HepG2 (cell line): ENCODE measurements around the gene ANKRD65. TPM values are rescaled to one million over a fixed set of nuclear protein-coding genes. Genes with fewer than 3 reads are reported as not detected.

Experiments
- ATF4 ChIP-seq, 2 experiments: fragments of 450-650 bp in 1 of 2; sonication (generic) in 1 of 2; formaldehyde crosslinking; IDR thresholded peaks; 2 replicates each; pipeline versions ENCODE4 v1.5.0 to v1.8.0; 2020 to 2022; ENCODE audit warnings: mild to moderate bottlenecking in 1 of 2, missing genetic modification reagents in 1 of 2
- ELF4 ChIP-seq: sonication (generic); formaldehyde crosslinking; IDR thresholded peaks from 2 replicates; pipeline ENCODE4 v1.5.0; 2020; ENCODE audit warnings: missing genetic modification reagents, mild to moderate bottlenecking, moderate library complexity, borderline replicate concordance
- FLYWCH1 ChIP-seq: sonication (generic); formaldehyde crosslinking; IDR thresholded peaks from 2 replicates; pipeline ENCODE4 v1.8.1; 2023; ENCODE audit warnings: mild to moderate bottlenecking, missing genetic modification reagents
- HMGA1 ChIP-seq: sonication (generic); formaldehyde crosslinking; conservative IDR thresholded peaks from 2 replicates; pipeline ENCODE4 v1.4.0; 2020; ENCODE audit warnings: missing genetic modification reagents
- LCORL ChIP-seq, 2 experiments: fragments of 450-650 bp in 1 of 2; sonication (generic) in 1 of 2; formaldehyde crosslinking in 1 of 2; IDR thresholded peaks; 2 replicates each; pipeline versions ENCODE4 v1.5.0 to v1.6.1; 2017 to 2020; ENCODE audit warnings: antibody characterized with exemption in 1 of 2, missing genetic modification reagents in 1 of 2
- MED8 ChIP-seq: sonication (generic); formaldehyde crosslinking; IDR thresholded peaks from 2 replicates; pipeline ENCODE4 v1.8.1; 2023; ENCODE audit warnings: mild to moderate bottlenecking, missing genetic modification reagents; ENCODE audit not compliant: insufficient replicate concordance
- MZF1 ChIP-seq: sonication (generic); formaldehyde crosslinking; IDR thresholded peaks from 2 replicates; pipeline ENCODE4 v1.8.1; 2023; ENCODE audit warnings: mild to moderate bottlenecking, missing genetic modification reagents, borderline replicate concordance
- SALL2 ChIP-seq: sonication (generic); formaldehyde crosslinking; IDR thresholded peaks from 2 replicates; pipeline ENCODE4 v1.8.1; 2023; ENCODE audit warnings: mild to moderate bottlenecking, missing genetic modification reagents, inconsistent platforms
- SP4 ChIP-seq: sonication (generic); formaldehyde crosslinking; IDR thresholded peaks from 2 replicates; pipeline ENCODE4 v1.8.1; 2023; ENCODE audit warnings: mild to moderate bottlenecking, missing genetic modification reagents
- TSC22D2 ChIP-seq: sonication (generic); formaldehyde crosslinking; IDR thresholded peaks from 2 replicates; pipeline ENCODE4 v1.5.1; 2020; ENCODE audit warnings: missing genetic modification reagents, mild to moderate bottlenecking, borderline replicate concordance
- ZBTB25 ChIP-seq: IDR thresholded peaks from 2 replicates; pipeline ENCODE4 v1.6.1; 2018; ENCODE audit warnings: missing genetic modification reagents
- ZGPAT ChIP-seq: IDR thresholded peaks from 2 replicates; pipeline ENCODE4 v1.6.1; 2016; ENCODE audit warnings: mild to moderate bottlenecking
- ZHX2 ChIP-seq, 2 experiments: sonication (generic) in 1 of 2; formaldehyde crosslinking in 1 of 2; IDR thresholded peaks; 2 replicates each; pipeline versions ENCODE4 v1.6.1 to v1.9.0; 2014 to 2022; ENCODE audit warnings: antibody characterized with exemption in 1 of 2, borderline replicate concordance in 1 of 2, inconsistent platforms in 1 of 2, low read depth in 1 of 2, missing genetic modification reagents in 1 of 2
- ZKSCAN8 ChIP-seq: IDR thresholded peaks from 2 replicates; pipeline ENCODE4 v1.6.1; 2016; ENCODE audit warnings: borderline replicate concordance, missing genetic modification reagents, missing compliant biosample characterization
- ZNF34 ChIP-seq: sonication (generic); formaldehyde crosslinking; IDR thresholded peaks from 2 replicates; pipeline ENCODE4 v1.4.0; 2020; ENCODE audit warnings: mild to moderate bottlenecking, missing genetic modification reagents, borderline replicate concordance
- ZNF543 ChIP-seq: sonication (generic); formaldehyde crosslinking; IDR thresholded peaks from 2 replicates; pipeline ENCODE4 v1.4.0; 2020; ENCODE audit warnings: mild to moderate bottlenecking, missing genetic modification reagents
- ZNF546 ChIP-seq: sonication (generic); formaldehyde crosslinking; conservative IDR thresholded peaks from 2 replicates; pipeline ENCODE4 v1.8.1; 2023; ENCODE audit warnings: mild to moderate bottlenecking, missing genetic modification reagents
- polyA plus RNA-seq, 8 experiments: library from polyadenylated mRNA; depleted of rRNA in 3 of 8; stranded (reverse) in 7 of 8; unstranded in 1 of 8; fragments of >200 nt; fragmentation: Illumina TruSeq in 4 of 8; extraction: Trizol in 4 of 8; gene quantifications; 2 replicates each; pipeline versions ENCODE4 v1.2.1 to v1.2.3, GENCODE V29; 2011 to 2016; ENCODE audit warnings: low read depth in 4 of 8, missing spikeins in 1 of 8, mixed read lengths in 1 of 8; ENCODE audit not compliant: insufficient read depth in 1 of 8
- total RNA-seq, 5 experiments: library from RNA; depleted of rRNA; stranded (reverse); fragments of >200 nt; fragmentation: Illumina TruSeq; extraction: Trizol; gene quantifications; 2 replicates each; pipeline ENCODE4 v1.2.3, GENCODE V29; 2016; ENCODE audit warnings: low read depth in 1 of 5

The ANKRD65 gene
- total and polyA plus RNA-seq, 2 of the 13 experiments (the other 11 are each of a cell fraction or from before 2014, with no cell fraction given) = 12.1 to 30.1 TPM

- TF ChIP-seq MZF1 (CRISPR knock-in tag) = no peak
- TF ChIP-seq ZNF543 (CRISPR knock-in tag) = peak; percentile 46; the same call in 1 of the 2 replicates
- TF ChIP-seq ZNF34 = peak; percentile 97
- peak; percentile 22; the same call in 1 of the 2 replicates for TF ChIP-seq ZNF546 (CRISPR knock-in tag)
- TF ChIP-seq ATF4 (CRISPR knock-in tag; IDR thresholded peaks at IDR 0.05) = 0 out of 4 replicates have a peak, but pooled peaks of 1 of the 2 experiments have one; percentile 17
- 0 out of 2 replicates have a peak, but pooled peaks have one; percentile 26 for TF ChIP-seq TSC22D2 (CRISPR knock-in tag)
- peak; percentile 72 for TF ChIP-seq ZGPAT (CRISPR knock-in tag)
- no peak for TF ChIP-seq FLYWCH1
- peak; percentile 97 for TF ChIP-seq SP4
- no peak for TF ChIP-seq MED8 (CRISPR knock-in tag)
- TF ChIP-seq LCORL (IDR thresholded peaks at IDR 0.05) = no peak
- TF ChIP-seq LCORL (CRISPR knock-in tag; IDR thresholded peaks at IDR 0.05) = peak; percentile 55; the same call in 1 of the 2 replicates
- peak; percentile 85 for TF ChIP-seq ZHX2 (IDR thresholded peaks at IDR 0.05; ENCODE audit: low read depth)
- no peak for TF ChIP-seq ZHX2 (CRISPR knock-in tag; IDR thresholded peaks at IDR 0.05; ENCODE audit: borderline replicate concordance)
- peak; percentile 69; the same call in 1 of the 2 replicates for TF ChIP-seq SALL2 (CRISPR knock-in tag)
- 0 out of 2 replicates have a peak, but pooled peaks have one; percentile 33 for TF ChIP-seq ZKSCAN8 (CRISPR knock-in tag)
- peak; percentile 93 for TF ChIP-seq ELF4 (CRISPR knock-in tag)
- no peak for TF ChIP-seq HMGA1 (CRISPR knock-in tag)
- peak; percentile 51; the same call in 1 of the 2 replicates for TF ChIP-seq ZBTB25
Observed at GRCh38 chr1:1399187-1399871, 21.7 kb downstream of the ANKRD65 start, which contains the start of gene CCNL2 (continued).
